H9 (cell line): ENCODE data around the gene ATP7B. TPM values are rescaled to one million over a fixed set of nuclear protein-coding genes. Genes with fewer than 3 reads are reported as not detected.

Experiments used
- DNase-seq: peaks from one replicate; pipeline ENCODE4 v3.0.0-alpha.2; 2017
- H2AFZ ChIP-seq: one replicate; pipeline ENCODE4 v1.6.1; 2013; ENCODE audit warnings: mild to moderate bottlenecking, low read length, control low read depth, moderate library complexity
- H2AK5ac ChIP-seq: 2 replicates; pipeline ENCODE4 v1.6.1; 2013; ENCODE audit warnings: low read length, control low read depth, mixed read lengths; ENCODE audit not compliant: insufficient read length
- H2BK120ac ChIP-seq: one replicate; pipeline ENCODE4 v1.6.1; 2013; ENCODE audit warnings: low read depth, mild to moderate bottlenecking, low read length, control low read depth, inconsistent platforms; ENCODE audit not compliant: poor library complexity, severe bottlenecking
- H2BK12ac ChIP-seq: 2 replicates; pipeline ENCODE4 v1.6.1; 2013; ENCODE audit warnings: low read length, control low read depth, mixed read lengths, low read depth; ENCODE audit not compliant: insufficient read length
- H2BK15ac ChIP-seq: 2 replicates; pipeline ENCODE4 v1.6.1; 2013; ENCODE audit warnings: low read depth, low read length, control low read depth
- H2BK20ac ChIP-seq: one replicate; pipeline ENCODE4 v1.6.1; 2013; ENCODE audit warnings: low read depth, mild to moderate bottlenecking, low read length, control low read depth, inconsistent platforms; ENCODE audit not compliant: poor library complexity, severe bottlenecking
- H2BK5ac ChIP-seq: 2 replicates; pipeline ENCODE4 v1.6.1; 2013; ENCODE audit warnings: low read length, control low read depth, mixed read lengths; ENCODE audit not compliant: insufficient read length
- H3K14ac ChIP-seq: 2 replicates; pipeline ENCODE4 v1.6.1; 2013; ENCODE audit warnings: low read length, control low read depth; ENCODE audit not compliant: insufficient read depth
- H3K18ac ChIP-seq: 2 replicates; pipeline ENCODE4 v1.6.1; 2013; ENCODE audit warnings: low read depth, mild to moderate bottlenecking, mixed read lengths, low read length, control low read depth; ENCODE audit not compliant: insufficient read length
- H3K23ac ChIP-seq: 2 replicates; pipeline ENCODE4 v1.6.1; 2013; ENCODE audit warnings: low read length, control low read depth, mixed read lengths, low read depth; ENCODE audit not compliant: insufficient read length
- H3K23me2 ChIP-seq: 2 replicates; pipeline ENCODE4 v1.6.1; 2013; ENCODE audit warnings: low read depth, mild to moderate bottlenecking, mixed read lengths, low read length, control low read depth; ENCODE audit not compliant: insufficient read length, poor library complexity, severe bottlenecking
- H3K27ac ChIP-seq: 2 replicates; pipeline ENCODE4 v1.5.1; 2013; ENCODE audit warnings: low read length, control low read depth, mixed read lengths, low read depth; ENCODE audit not compliant: insufficient read length
- H3K27me3 ChIP-seq: 2 replicates; pipeline ENCODE4 v1.6.1; 2013; ENCODE audit warnings: low read length, control low read depth, inconsistent platforms; ENCODE audit not compliant: insufficient read depth
- H3K4ac ChIP-seq: 2 replicates; pipeline ENCODE4 v1.6.1; 2013; ENCODE audit warnings: low read depth, mild to moderate bottlenecking, control low read depth, inconsistent platforms, low read length, moderate library complexity
- H3K4me1 ChIP-seq: 2 replicates; pipeline ENCODE4 v1.6.1; 2013; ENCODE audit warnings: low read length, control low read depth, inconsistent platforms; ENCODE audit not compliant: insufficient read depth
- H3K4me2 ChIP-seq: 2 replicates; pipeline ENCODE4 v1.6.1; 2013; ENCODE audit warnings: low read length, control low read depth, mixed read lengths; ENCODE audit not compliant: insufficient read length, insufficient read depth
- H3K56ac ChIP-seq: 2 replicates; pipeline ENCODE4 v1.6.1; 2013; ENCODE audit warnings: low read depth, mild to moderate bottlenecking, mixed read lengths, low read length, control low read depth; ENCODE audit not compliant: insufficient read length
- H3K79me1 ChIP-seq: 2 replicates; pipeline ENCODE4 v1.6.1; 2013; ENCODE audit warnings: low read depth, mild to moderate bottlenecking, moderate library complexity, low read length, control low read depth, inconsistent platforms; ENCODE audit not compliant: insufficient read depth, poor library complexity, severe bottlenecking
- H3K79me2 ChIP-seq: 2 replicates; pipeline ENCODE4 v1.6.1; 2013; ENCODE audit warnings: low read length, control low read depth, inconsistent platforms; ENCODE audit not compliant: insufficient read depth
- H3K9ac ChIP-seq: 2 replicates; pipeline ENCODE4 v1.6.1; 2013; ENCODE audit warnings: low read length, control low read depth, mixed read lengths; ENCODE audit not compliant: insufficient read length; ENCODE audit errors: extremely low read depth
- H3K9me3 ChIP-seq: one replicate; pipeline ENCODE4 v1.6.1; 2013; ENCODE audit warnings: low read depth, low read length, inconsistent platforms; ENCODE audit not compliant: control insufficient read depth
- H3T11ph ChIP-seq: one replicate; pipeline ENCODE4 v1.6.1; 2013; ENCODE audit warnings: mild to moderate bottlenecking, low read length, control low read depth, inconsistent platforms
- H4K20me1 ChIP-seq: one replicate; pipeline ENCODE4 v1.6.1; 2013; ENCODE audit not compliant: control insufficient read depth, insufficient read length, insufficient read depth
- H4K5ac ChIP-seq: 2 replicates; pipeline ENCODE4 v1.6.1; 2013; ENCODE audit warnings: low read depth, mild to moderate bottlenecking, mixed read lengths, low read length, control low read depth; ENCODE audit not compliant: insufficient read length
- H4K8ac ChIP-seq: replicated peaks from 2 replicates; pipeline ENCODE4 v1.6.1; 2013; ENCODE audit warnings: low read length, control low read depth, mixed read lengths, low read depth; ENCODE audit not compliant: insufficient read length
- H4K91ac ChIP-seq: 2 replicates; pipeline ENCODE4 v1.6.1; 2013; ENCODE audit warnings: low read depth, mild to moderate bottlenecking, moderate library complexity, mixed read lengths, low read length, control low read depth; ENCODE audit not compliant: insufficient read length
- H3K27ac Mint-ChIP-seq, 3 experiments: 2 replicates in 2 of 3; 3 replicates in 1 of 3; pipeline ENCODE4 v1.8.0; 2020 to 2021; ENCODE audit warnings: mixed read lengths in 3 of 3, mild to moderate bottlenecking in 1 of 3, moderate library complexity in 1 of 3
- H3K27me3 Mint-ChIP-seq: 2 replicates; pipeline ENCODE4 v1.8.0; 2021; ENCODE audit warnings: low read depth, mild to moderate bottlenecking, moderate library complexity, mixed read lengths
- H3K36me3 Mint-ChIP-seq, 3 experiments: 2 replicates in 2 of 3; 3 replicates in 1 of 3; pipeline ENCODE4 v1.8.0; 2020 to 2021; ENCODE audit warnings: low read depth in 3 of 3, mixed read lengths in 3 of 3; ENCODE audit not compliant: insufficient read depth in 1 of 3
- H3K4me1 Mint-ChIP-seq, 2 experiments: 2 replicates each; pipeline ENCODE4 v1.8.0; 2020; ENCODE audit warnings: mixed read lengths in 2 of 2
- H3K4me3 Mint-ChIP-seq, 2 experiments: 2 replicates in 1 of 2; 3 replicates in 1 of 2; pipeline ENCODE4 v1.8.0; 2020 to 2021; ENCODE audit warnings: mild to moderate bottlenecking in 2 of 2, mixed read lengths in 2 of 2, moderate library complexity in 1 of 2
- H3K9me3 Mint-ChIP-seq, 2 experiments: 2 replicates in 1 of 2; 3 replicates in 1 of 2; pipeline ENCODE4 v1.8.0; 2020; ENCODE audit warnings: mild to moderate bottlenecking in 2 of 2, mixed read lengths in 2 of 2, moderate library complexity in 1 of 2
- WGBS: extraction: QIAGEN DNeasy Blood & Tissue Kit; methylation state at CpG from one replicate; pipeline ENCODE4 v1.1.7; 2013; ENCODE audit warnings: missing lambda C conversion rate, low lambda C conversion rate, mixed read lengths; ENCODE audit not compliant: insufficient read length; ENCODE audit errors: extremely low coverage; 5-methylcytosine and 5-hydroxymethylcytosine counted together
- total RNA-seq: library from RNA; stranded (reverse); gene quantifications from 2 replicates; pipeline ENCODE4 v1.2.1, GENCODE V29; 2021
- TF ChIP-seq, protein P1 (sequence below): fragments of 200-600 bp; sonication (generic); conservative IDR thresholded peaks from 3 replicates; pipeline ENCODE4 v1.8.0; 2021; ENCODE audit warnings: antibody characterized with exemption, mild to moderate bottlenecking

Gene ATP7B
- total RNA-seq, 1 experiment from 2014 or later: 5.8 TPM

DNA sequence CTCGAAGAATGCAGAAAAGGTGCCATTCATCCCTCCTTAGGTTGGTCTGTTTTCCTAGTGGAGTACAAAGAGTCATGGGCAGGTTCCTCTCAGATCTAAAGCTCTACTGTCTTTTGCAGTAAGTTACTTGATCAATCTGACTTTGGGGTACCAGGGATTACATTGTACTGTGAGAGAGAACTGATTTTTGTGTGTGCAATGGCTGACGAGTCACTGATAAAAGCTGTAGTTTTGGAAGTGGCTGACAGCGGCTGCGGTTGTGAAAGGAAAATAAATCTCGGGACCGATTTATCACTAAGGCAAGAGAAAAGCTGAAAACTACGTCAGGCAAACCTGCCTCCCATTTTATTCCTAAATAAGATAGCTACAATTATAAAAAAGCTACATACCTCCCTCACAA lies 40.1 kb upstream of the ATP7B start:
- H2AK5ac ChIP-seq: no peak overlapping the region
- H4K91ac ChIP-seq: no peak overlapping the region
- no peaks in the 10 kb centered on the region for H3K79me2 ChIP-seq
- H3K4me2 ChIP-seq: no peak overlapping the region
- no peak overlapping the region for H4K8ac ChIP-seq
- no peaks in the 10 kb centered on the region for H3K27me3 ChIP-seq
- H3K56ac ChIP-seq: no peak overlapping the region
- no peak overlapping the region for H3K18ac ChIP-seq
- Mint-ChIP-seq H3K36me3 (no peaks in the 10 kb centered on the region), H3K27ac (peak overlapping the region in 2 of 3 experiments; percentile 19 to 32; a peak in 3 of 7 replicates), H3K9me3 (peaks cover 0 to 2% of the 10 kb centered on the region in 2 experiments; a peak in 3 of 5 replicates), H3K4me3 (no peak overlapping the region), H3K4me1 (peaks cover 14% of the 10 kb centered on the region in 2 experiments), H3K27me3 (no peaks in the 10 kb centered on the region)
- no peak overlapping the region for H2BK15ac ChIP-seq
- no peaks in the 10 kb centered on the region for H4K20me1 ChIP-seq
- no peak overlapping the region for H3K14ac ChIP-seq
- no peak overlapping the region for H3K9ac ChIP-seq
- H2BK120ac ChIP-seq: no peak overlapping the region
- no peak for DNase-seq
- TF ChIP-seq, protein P1, sequence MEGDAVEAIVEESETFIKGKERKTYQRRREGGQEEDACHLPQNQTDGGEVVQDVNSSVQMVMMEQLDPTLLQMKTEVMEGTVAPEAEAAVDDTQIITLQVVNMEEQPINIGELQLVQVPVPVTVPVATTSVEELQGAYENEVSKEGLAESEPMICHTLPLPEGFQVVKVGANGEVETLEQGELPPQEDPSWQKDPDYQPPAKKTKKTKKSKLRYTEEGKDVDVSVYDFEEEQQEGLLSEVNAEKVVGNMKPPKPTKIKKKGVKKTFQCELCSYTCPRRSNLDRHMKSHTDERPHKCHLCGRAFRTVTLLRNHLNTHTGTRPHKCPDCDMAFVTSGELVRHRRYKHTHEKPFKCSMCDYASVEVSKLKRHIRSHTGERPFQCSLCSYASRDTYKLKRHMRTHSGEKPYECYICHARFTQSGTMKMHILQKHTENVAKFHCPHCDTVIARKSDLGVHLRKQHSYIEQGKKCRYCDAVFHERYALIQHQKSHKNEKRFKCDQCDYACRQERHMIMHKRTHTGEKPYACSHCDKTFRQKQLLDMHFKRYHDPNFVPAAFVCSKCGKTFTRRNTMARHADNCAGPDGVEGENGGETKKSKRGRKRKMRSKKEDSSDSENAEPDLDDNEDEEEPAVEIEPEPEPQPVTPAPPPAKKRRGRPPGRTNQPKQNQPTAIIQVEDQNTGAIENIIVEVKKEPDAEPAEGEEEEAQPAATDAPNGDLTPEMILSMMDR: no peak
- H3K79me1 ChIP-seq: no peaks in the 10 kb centered on the region
- no peak overlapping the region for H3K4ac ChIP-seq
- no peak overlapping the region for H3K23ac ChIP-seq
- H2AFZ ChIP-seq: no peak overlapping the region
- H3K4me1 ChIP-seq: no peaks in the 10 kb centered on the region
- no peak overlapping the region for H2BK5ac ChIP-seq
- no peaks in the 10 kb centered on the region for H3K9me3 ChIP-seq
- H3K23me2 ChIP-seq: no peaks in the 10 kb centered on the region
- H2BK12ac ChIP-seq: no peak overlapping the region
- H3T11ph ChIP-seq: no peak overlapping the region
- no CpG with 5 or more reads among the region's 7 CpGs for WGBS
- no peak overlapping the region for H2BK20ac ChIP-seq
- H3K27ac ChIP-seq: no peak overlapping the region
- H4K5ac ChIP-seq: no peak overlapping the region
